Neural crest cell (in vitro differentiated cells): ENCODE measurements around the gene SELENOK. TPM values are rescaled to one million over a fixed set of nuclear protein-coding genes. Genes with fewer than 3 reads are reported as not detected.

Experiments
- DNase-seq: peaks from one replicate; pipeline ENCODE4 v3.0.0; 2021; ENCODE audit warnings: low read depth, mixed read lengths, low spot score
- H3K27ac Mint-ChIP-seq: one replicate; pipeline ENCODE4 v1.8.0; 2021; ENCODE audit warnings: mild to moderate bottlenecking, mixed read lengths; ENCODE audit not compliant: unreplicated experiment
- H3K27me3 Mint-ChIP-seq: 2 replicates; pipeline ENCODE4 v1.8.0; 2021; ENCODE audit warnings: low read depth, mild to moderate bottlenecking, mixed read lengths
- H3K36me3 Mint-ChIP-seq: 2 replicates; pipeline ENCODE4 v1.8.0; 2021; ENCODE audit warnings: low read depth, mild to moderate bottlenecking, mixed read lengths
- H3K4me1 Mint-ChIP-seq: 2 replicates; pipeline ENCODE4 v1.8.0; 2021; ENCODE audit warnings: mixed read lengths
- H3K4me3 Mint-ChIP-seq: one replicate; pipeline ENCODE4 v1.8.0; 2021; ENCODE audit warnings: mild to moderate bottlenecking, mixed read lengths
- H3K9me3 Mint-ChIP-seq: 2 replicates; pipeline ENCODE4 v1.8.0; 2021; ENCODE audit warnings: mixed read lengths
- total RNA-seq: library from RNA; stranded (reverse); gene quantifications from 2 replicates; pipeline ENCODE4 v1.2.1, GENCODE V29; 2021
- TF ChIP-seq, protein P1 (sequence below): fragments of 200-600 bp; sonication (generic); conservative IDR thresholded peaks from 2 replicates; pipeline ENCODE4 v1.5.0; 2021; ENCODE audit warnings: antibody characterized with exemption, mild to moderate bottlenecking

Gene SELENOK
- total RNA-seq, 1 donor from 2014 or later, result 39.2 TPM

DNA sequence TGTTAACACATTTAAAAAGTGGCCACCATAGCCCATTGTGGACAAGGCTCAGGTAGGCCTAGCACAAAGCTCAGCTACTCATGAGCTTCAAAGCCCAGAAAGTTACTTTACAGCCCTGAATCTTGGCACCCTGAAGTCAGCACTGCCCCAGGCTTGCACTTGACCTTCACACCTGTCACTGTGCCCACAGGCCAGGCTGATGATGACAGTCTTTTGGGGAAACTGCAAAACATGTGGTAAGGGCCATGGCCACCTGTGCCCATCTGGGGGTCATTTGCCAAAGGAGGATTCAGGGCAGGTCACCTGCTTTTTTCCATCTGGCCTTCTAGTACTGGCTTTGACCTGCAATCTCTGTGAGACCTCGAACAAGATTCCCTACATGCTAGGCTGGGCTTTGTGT is 56.4 kb downstream of the SELENOK start:
- H3K9me3 Mint-ChIP-seq, result no peaks in the 10 kb centered on the region
- H3K36me3 Mint-ChIP-seq, result no peaks in the 10 kb centered on the region
- H3K27me3 Mint-ChIP-seq, result no peaks in the 10 kb centered on the region
- H3K4me1 Mint-ChIP-seq, result peaks cover 6% of the 10 kb centered on the region
- H3K27ac Mint-ChIP-seq, result no peak overlapping the region
- H3K4me3 Mint-ChIP-seq, result no peak overlapping the region
- TF ChIP-seq, protein P1, sequence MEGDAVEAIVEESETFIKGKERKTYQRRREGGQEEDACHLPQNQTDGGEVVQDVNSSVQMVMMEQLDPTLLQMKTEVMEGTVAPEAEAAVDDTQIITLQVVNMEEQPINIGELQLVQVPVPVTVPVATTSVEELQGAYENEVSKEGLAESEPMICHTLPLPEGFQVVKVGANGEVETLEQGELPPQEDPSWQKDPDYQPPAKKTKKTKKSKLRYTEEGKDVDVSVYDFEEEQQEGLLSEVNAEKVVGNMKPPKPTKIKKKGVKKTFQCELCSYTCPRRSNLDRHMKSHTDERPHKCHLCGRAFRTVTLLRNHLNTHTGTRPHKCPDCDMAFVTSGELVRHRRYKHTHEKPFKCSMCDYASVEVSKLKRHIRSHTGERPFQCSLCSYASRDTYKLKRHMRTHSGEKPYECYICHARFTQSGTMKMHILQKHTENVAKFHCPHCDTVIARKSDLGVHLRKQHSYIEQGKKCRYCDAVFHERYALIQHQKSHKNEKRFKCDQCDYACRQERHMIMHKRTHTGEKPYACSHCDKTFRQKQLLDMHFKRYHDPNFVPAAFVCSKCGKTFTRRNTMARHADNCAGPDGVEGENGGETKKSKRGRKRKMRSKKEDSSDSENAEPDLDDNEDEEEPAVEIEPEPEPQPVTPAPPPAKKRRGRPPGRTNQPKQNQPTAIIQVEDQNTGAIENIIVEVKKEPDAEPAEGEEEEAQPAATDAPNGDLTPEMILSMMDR, result no peak
- no peak for DNase-seq

DNA sequence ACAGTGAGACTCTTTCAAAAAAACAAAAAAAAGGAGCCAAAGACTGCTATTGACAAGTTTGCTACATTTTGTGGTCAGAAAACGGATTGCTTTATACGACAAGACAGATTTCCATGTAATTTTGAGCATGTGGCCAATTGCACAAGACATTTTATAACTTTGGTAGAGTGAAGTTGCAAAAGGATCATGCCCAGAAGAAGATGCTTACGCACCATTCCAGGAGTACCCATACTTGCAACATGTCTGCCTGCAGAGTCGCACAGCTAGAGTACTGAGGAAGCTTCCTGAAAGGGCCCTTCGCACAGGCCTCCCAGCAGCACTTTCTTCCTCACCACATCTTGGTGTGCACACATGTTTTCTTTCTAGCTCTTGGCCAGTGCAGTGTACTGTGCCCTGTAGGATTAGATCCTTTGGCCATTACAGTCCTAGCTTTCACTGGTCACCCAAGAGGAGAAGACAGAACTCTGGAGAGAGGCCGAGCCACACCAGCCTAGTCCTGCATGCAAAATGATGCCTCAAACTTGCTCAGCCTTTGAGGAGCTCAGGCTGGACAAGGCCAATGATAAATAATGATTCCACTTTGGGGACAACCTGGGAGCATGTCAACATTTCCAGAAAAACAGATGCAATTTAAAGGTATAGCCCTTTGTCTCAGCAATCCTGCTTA is 57.1 kb downstream of the SELENOK start:
- no peak overlapping the region for H3K4me3 Mint-ChIP-seq

More for the DNA sequence above, 57.1 kb downstream of the SELENOK start:
- TF ChIP-seq, protein P1, result peak; percentile 18
- Mint-ChIP-seq H3K36me3 (no peaks in the 10 kb centered on the region), H3K27me3 (no peaks in the 10 kb centered on the region), H3K27ac (no peak overlapping the region), H3K4me1 (peaks cover 6% of the 10 kb centered on the region), H3K9me3 (no peaks in the 10 kb centered on the region)
- DNase-seq, result no peak

Other genes starting within 250 kb of the SELENOK start
- 3.0 and 4.3 TPM in 2 replicates for gene CHDH, start 45.4 kb downstream of the SELENOK start, total RNA-seq
- 2.4 and 3.1 TPM in 2 replicates for gene IL17RB, start 45.3 kb downstream of the SELENOK start, total RNA-seq
- 49.9 and 52.6 TPM in 2 replicates for gene ACTR8, start 9.7 kb downstream of the SELENOK start, total RNA-seq
- gene CACNA2D3, start 230.7 kb upstream of the SELENOK start, total RNA-seq, result 0.34 and 0.82 TPM in 2 replicates